ENCODE data around the gene NDOR1.

Gene NDOR1

DNA sequence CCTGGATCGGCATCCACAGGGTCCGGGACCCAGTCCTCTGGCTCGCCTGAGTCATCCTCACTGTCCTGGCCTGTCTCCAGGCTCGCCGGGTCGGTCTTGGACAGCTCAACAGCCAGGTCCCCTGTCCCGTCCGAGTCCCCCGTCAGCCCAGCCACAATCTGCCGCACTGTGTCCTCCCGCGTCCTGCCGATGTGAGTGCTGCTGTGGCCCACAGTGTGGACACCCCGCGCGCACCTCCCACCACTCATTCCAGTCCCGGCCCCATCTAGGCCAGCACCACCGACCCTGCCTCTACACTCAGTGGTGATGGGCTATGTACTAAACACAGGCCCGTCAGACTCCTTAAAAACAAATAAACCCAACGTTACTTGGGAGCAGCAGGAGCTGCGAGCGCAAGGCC is 23.8 kb upstream of the NDOR1 start:
- Histone ChIP-seq H3K9ac (ENCODE audit: low read depth, low read length, poor library complexity, severe bottlenecking) (no peak overlapping the region), H4K20me1 (ENCODE audit: insufficient read depth, low read length, poor library complexity, severe bottlenecking) (no peaks in the 10 kb centered on the region), H3K4me2 (ENCODE audit: low read depth, low read length, poor library complexity, severe bottlenecking) (no peak overlapping the region), H3K36me3 (ENCODE audit: insufficient read depth, low read length) (peaks cover 23% of the 10 kb centered on the region; the same call in 1 of the 2 replicates), H3K4me1 (ENCODE audit: insufficient read depth, low read length, poor library complexity, severe bottlenecking) (no peaks in the 10 kb centered on the region), H3K9me2 (replicated peaks; ENCODE audit: low read depth, low read length) (no peaks in the 10 kb centered on the region), H3K27me3 (ENCODE audit: insufficient read depth, low read length, poor library complexity, severe bottlenecking) (no peaks in the 10 kb centered on the region), H3K9me3 (ENCODE audit: insufficient read depth, low read depth, low read length) (no peaks in the 10 kb centered on the region), H3F3A (ENCODE audit: low read depth) (no peaks in the 10 kb centered on the region), H3K4me3 (ENCODE audit: low read length, poor library complexity, severe bottlenecking) (no peak overlapping the region), H3K79me2 (ENCODE audit: insufficient read depth, low read length) (peaks cover 16% of the 10 kb centered on the region; the same call in 1 of the 2 replicates), H2AFZ (ENCODE audit: low read length) (no peak overlapping the region)
- no peak for TF ChIP-seq EZH2phosphoT487 (IDR thresholded peaks at IDR 0.05; ENCODE audit: borderline replicate concordance)
- TF ChIP-seq, protein P1, sequence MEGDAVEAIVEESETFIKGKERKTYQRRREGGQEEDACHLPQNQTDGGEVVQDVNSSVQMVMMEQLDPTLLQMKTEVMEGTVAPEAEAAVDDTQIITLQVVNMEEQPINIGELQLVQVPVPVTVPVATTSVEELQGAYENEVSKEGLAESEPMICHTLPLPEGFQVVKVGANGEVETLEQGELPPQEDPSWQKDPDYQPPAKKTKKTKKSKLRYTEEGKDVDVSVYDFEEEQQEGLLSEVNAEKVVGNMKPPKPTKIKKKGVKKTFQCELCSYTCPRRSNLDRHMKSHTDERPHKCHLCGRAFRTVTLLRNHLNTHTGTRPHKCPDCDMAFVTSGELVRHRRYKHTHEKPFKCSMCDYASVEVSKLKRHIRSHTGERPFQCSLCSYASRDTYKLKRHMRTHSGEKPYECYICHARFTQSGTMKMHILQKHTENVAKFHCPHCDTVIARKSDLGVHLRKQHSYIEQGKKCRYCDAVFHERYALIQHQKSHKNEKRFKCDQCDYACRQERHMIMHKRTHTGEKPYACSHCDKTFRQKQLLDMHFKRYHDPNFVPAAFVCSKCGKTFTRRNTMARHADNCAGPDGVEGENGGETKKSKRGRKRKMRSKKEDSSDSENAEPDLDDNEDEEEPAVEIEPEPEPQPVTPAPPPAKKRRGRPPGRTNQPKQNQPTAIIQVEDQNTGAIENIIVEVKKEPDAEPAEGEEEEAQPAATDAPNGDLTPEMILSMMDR (conservative IDR thresholded peaks at IDR 0.05; ENCODE audit: low read length), result no peak

DNA sequence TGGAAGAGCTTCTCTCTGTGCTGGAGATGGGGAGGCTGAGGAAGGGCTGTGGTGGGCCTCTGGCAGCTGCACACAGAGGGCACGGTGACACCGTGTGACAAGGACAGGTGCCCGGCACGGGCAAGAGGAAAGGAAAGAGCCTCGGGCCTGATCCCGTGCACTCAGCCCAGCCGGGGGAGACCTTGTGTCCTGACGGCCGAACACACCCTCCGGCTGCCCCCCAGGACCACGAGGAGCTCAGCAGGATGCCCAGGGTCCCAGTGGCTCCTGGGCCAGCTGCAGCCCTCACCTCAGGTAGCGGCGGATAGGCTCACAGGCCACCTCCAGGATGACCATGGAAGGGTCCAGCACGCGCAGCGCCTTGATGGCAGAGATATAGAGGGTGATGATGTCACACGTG is 22.7 kb upstream of the NDOR1 start:
- Histone ChIP-seq H4K20me1 (ENCODE audit: insufficient read depth, low read length, poor library complexity, severe bottlenecking) (peaks cover 6% of the 10 kb centered on the region), H3K4me2 (ENCODE audit: low read depth, low read length, poor library complexity, severe bottlenecking) (no peak overlapping the region), H3K4me1 (ENCODE audit: insufficient read depth, low read length, poor library complexity, severe bottlenecking) (peaks cover 10% of the 10 kb centered on the region), H3K9ac (ENCODE audit: low read depth, low read length, poor library complexity, severe bottlenecking) (no peak overlapping the region), H3K4me3 (ENCODE audit: low read length, poor library complexity, severe bottlenecking) (no peak overlapping the region), H3F3A (ENCODE audit: low read depth) (no peaks in the 10 kb centered on the region), H3K9me2 (replicated peaks; ENCODE audit: low read depth, low read length) (no peaks in the 10 kb centered on the region), H3K9me3 (ENCODE audit: insufficient read depth, low read depth, low read length) (no peaks in the 10 kb centered on the region), H2AFZ (ENCODE audit: low read length) (no peak overlapping the region), H3K36me3 (ENCODE audit: insufficient read depth, low read length) (peaks cover 23% of the 10 kb centered on the region; the same call in 1 of the 2 replicates), H3K79me2 (ENCODE audit: insufficient read depth, low read length) (peaks cover 27% of the 10 kb centered on the region), H3K27me3 (ENCODE audit: insufficient read depth, low read length, poor library complexity, severe bottlenecking) (no peaks in the 10 kb centered on the region)
- no peak for TF ChIP-seq EZH2phosphoT487 (IDR thresholded peaks at IDR 0.05; ENCODE audit: borderline replicate concordance)
- TF ChIP-seq, protein P1 (conservative IDR thresholded peaks at IDR 0.05; ENCODE audit: low read length), result no peak

DNA sequence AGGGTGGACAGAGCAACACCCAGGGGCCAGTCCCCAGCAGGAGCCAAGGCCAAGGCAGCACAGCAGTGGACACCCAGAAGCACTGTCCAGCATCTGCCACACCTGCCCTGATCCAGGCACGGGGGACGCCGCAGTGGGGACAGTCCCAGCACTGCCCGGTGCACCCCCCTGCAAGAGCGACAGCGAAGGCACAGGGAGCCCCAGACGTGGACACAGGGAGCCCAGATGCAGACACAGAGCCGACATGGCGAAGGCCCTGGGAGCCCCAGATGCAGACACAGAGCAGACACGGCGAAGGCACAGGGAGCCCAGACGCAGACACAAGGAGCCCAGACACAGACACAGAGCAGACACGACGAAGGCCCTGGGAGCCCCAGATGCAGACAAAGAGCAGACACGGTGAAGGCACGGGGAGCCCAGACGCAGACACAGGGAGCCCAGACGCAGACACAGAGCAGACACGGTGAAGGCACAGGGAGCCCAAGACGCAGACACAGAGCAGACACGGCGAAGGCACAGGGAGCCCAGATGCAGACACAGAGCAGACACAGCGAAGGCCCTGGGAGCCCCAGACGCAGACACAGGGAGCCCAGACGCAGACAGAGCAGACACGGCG is 21.4 kb upstream of the NDOR1 start:
- peaks cover 23% of the 10 kb centered on the region; the same call in 1 of the 2 replicates for H3K36me3 ChIP-seq (ENCODE audit: insufficient read depth, low read length)
- H3K9me3 ChIP-seq (ENCODE audit: insufficient read depth, low read depth, low read length), result no peaks in the 10 kb centered on the region
- 0 out of 2 replicates have a peak, but pooled peaks cover 5% of the 10 kb centered on the region for H3F3A ChIP-seq (ENCODE audit: low read depth)

More for the DNA sequence above, 21.4 kb upstream of the NDOR1 start:
- Histone ChIP-seq H3K4me2 (ENCODE audit: low read depth, low read length, poor library complexity, severe bottlenecking) (no peak overlapping the region), H3K9ac (ENCODE audit: low read depth, low read length, poor library complexity, severe bottlenecking) (no peak overlapping the region), H3K79me2 (ENCODE audit: insufficient read depth, low read length) (peaks cover 32% of the 10 kb centered on the region), H3K27me3 (ENCODE audit: insufficient read depth, low read length, poor library complexity, severe bottlenecking) (no peaks in the 10 kb centered on the region), H3K9me2 (replicated peaks; ENCODE audit: low read depth, low read length) (no peaks in the 10 kb centered on the region), H3K4me3 (ENCODE audit: low read length, poor library complexity, severe bottlenecking) (no peak overlapping the region), H2AFZ (ENCODE audit: low read length) (no peak overlapping the region), H3K4me1 (ENCODE audit: insufficient read depth, low read length, poor library complexity, severe bottlenecking) (peaks cover 10% of the 10 kb centered on the region), H4K20me1 (ENCODE audit: insufficient read depth, low read length, poor library complexity, severe bottlenecking) (peaks cover 9% of the 10 kb centered on the region)
- no peak for TF ChIP-seq EZH2phosphoT487 (IDR thresholded peaks at IDR 0.05; ENCODE audit: borderline replicate concordance)
- TF ChIP-seq, protein P1 (conservative IDR thresholded peaks at IDR 0.05; ENCODE audit: low read length), result no peak

Measured in Loucy (cell line).